SU-DHL-6 (cell line): ENCODE measurements around the gene ITGA11.

Experiments used
- H2AFZ ChIP-seq: fragments of 200-600 bp; sonication (generic); 2 replicates; pipeline ENCODE4 v1.6.1; 2014; ENCODE audit warnings: low read depth, mild to moderate bottlenecking, moderate library complexity, mixed read lengths, antibody characterized with exemption, low read length; ENCODE audit not compliant: severe bottlenecking
- H3F3A ChIP-seq: fragments of 200-600 bp; shearing (Covaris generic); 2 replicates; pipeline ENCODE4 v1.6.0; 2016; ENCODE audit warnings: antibody characterized with exemption, mild to moderate bottlenecking; ENCODE audit not compliant: insufficient read depth
- H3K27ac ChIP-seq: fragments of 200-600 bp; sonication (generic); 2 replicates; pipeline ENCODE4 v1.5.1; 2016; ENCODE audit warnings: low read depth, mild to moderate bottlenecking, low read length, moderate library complexity, mixed read lengths
- H3K27me3 ChIP-seq: fragments of 200-600 bp; sonication (generic), shearing (Covaris generic); 2 replicates; pipeline ENCODE4 v1.6.0; 2014; ENCODE audit warnings: mild to moderate bottlenecking, low read length
- H3K36me3 ChIP-seq: fragments of 200-600 bp; sonication (generic); 2 replicates; pipeline ENCODE4 v1.6.1; 2014; ENCODE audit warnings: mild to moderate bottlenecking, low read length, mixed read lengths
- H3K4me2 ChIP-seq: fragments of 300-600, 200-600 bp; shearing (Covaris generic), sonication (generic); 2 replicates; pipeline ENCODE4 v1.6.0; 2014; ENCODE audit warnings: low read length, low read depth, mild to moderate bottlenecking; ENCODE audit not compliant: poor library complexity, severe bottlenecking
- H3K4me3 ChIP-seq: fragments of 200-600 bp; sonication (generic); 2 replicates; pipeline ENCODE4 v1.5.1; 2014; ENCODE audit warnings: antibody characterized with exemption, low read length, mild to moderate bottlenecking, mixed read lengths; ENCODE audit not compliant: insufficient read depth, poor library complexity, severe bottlenecking
- H3K79me2 ChIP-seq: fragments of 200-600 bp; sonication (generic); 2 replicates; pipeline ENCODE4 v1.6.1; 2014; ENCODE audit warnings: mild to moderate bottlenecking, low read length, moderate library complexity; ENCODE audit not compliant: insufficient read depth
- H3K9ac ChIP-seq: fragments of 200-600 bp; sonication (generic); 2 replicates; pipeline ENCODE4 v1.7.0; 2014; ENCODE audit warnings: mild to moderate bottlenecking, low read length
- H3K9me2 ChIP-seq: fragments of 200-600 bp; sonication (generic); replicated peaks from 2 replicates; pipeline ENCODE4 v1.6.1; 2014; ENCODE audit warnings: low read length; ENCODE audit not compliant: insufficient read depth
- H3K9me3 ChIP-seq: fragments of 200-600 bp; sonication (generic); 2 replicates; pipeline ENCODE4 v1.6.1; 2014; ENCODE audit warnings: low read length, mixed read lengths; ENCODE audit not compliant: insufficient read depth
- H4K20me1 ChIP-seq: fragments of 200-600 bp; sonication (generic); 2 replicates; pipeline ENCODE4 v1.6.1; 2014; ENCODE audit warnings: low read depth, mild to moderate bottlenecking, antibody characterized with exemption, low read length, moderate library complexity, mixed read lengths
- CTCF ChIP-seq: fragments of 200-600 bp; sonication (generic); IDR thresholded peaks from one replicate; pipeline ENCODE4 v1.5.1; 2017; ENCODE audit warnings: antibody characterized with exemption, mild to moderate bottlenecking, low read length, moderate library complexity; ENCODE audit not compliant: insufficient read depth, poor library complexity, severe bottlenecking
- EZH2phosphoT487 ChIP-seq: fragments of 200-600 bp; sonication (generic), shearing (Covaris generic); conservative IDR thresholded peaks from 2 replicates; pipeline ENCODE4 v1.6.1; 2018; ENCODE audit warnings: mild to moderate bottlenecking, antibody characterized with exemption, low read length, moderate library complexity, mixed read lengths

ITGA11 gene

GRCh38 chr15:68417051-68417450 lies 14.9 kb downstream of the ITGA11 start:
- Histone ChIP-seq H3K9me3 (no peaks in the 10 kb centered on the region), H2AFZ (no peak overlapping the region), H3K9me2 (no peaks in the 10 kb centered on the region), H3K9ac (no peak overlapping the region), H3K27me3 (no peaks in the 10 kb centered on the region), H3K79me2 (no peaks in the 10 kb centered on the region), H3K4me3 (no peak overlapping the region), H3K27ac (no peak overlapping the region), H3K4me2 (no peak overlapping the region), H3F3A (no peaks in the 10 kb centered on the region), H3K36me3 (no peaks in the 10 kb centered on the region), H4K20me1 (no peaks in the 10 kb centered on the region)
- TF ChIP-seq CTCF (no peak), EZH2phosphoT487 (no peak)

- Histone ChIP-seq H3K27ac (no peak overlapping the region), H3K36me3 (no peaks in the 10 kb centered on the region), H3K79me2 (no peaks in the 10 kb centered on the region), H4K20me1 (no peaks in the 10 kb centered on the region), H3K9me3 (no peaks in the 10 kb centered on the region), H3K4me2 (no peak overlapping the region), H3F3A (no peaks in the 10 kb centered on the region), H2AFZ (no peak overlapping the region), H3K27me3 (no peaks in the 10 kb centered on the region), H3K9me2 (no peaks in the 10 kb centered on the region), H3K9ac (no peak overlapping the region), H3K4me3 (no peak overlapping the region)
- no peak for TF ChIP-seq EZH2phosphoT487
- no peak for TF ChIP-seq CTCF
Measured at GRCh38 chr15:68416158-68416535, 15.8 kb downstream of the ITGA11 start.

- no peak overlapping the region for H3K9ac ChIP-seq
- H4K20me1 ChIP-seq, result no peaks in the 10 kb centered on the region
- H3K36me3 ChIP-seq, result no peaks in the 10 kb centered on the region
- H3K4me2 ChIP-seq, result no peak overlapping the region
- no peaks in the 10 kb centered on the region for H3K9me3 ChIP-seq
- no peaks in the 10 kb centered on the region for H3K79me2 ChIP-seq
- no peak for TF ChIP-seq CTCF
- no peak for TF ChIP-seq EZH2phosphoT487
- H2AFZ ChIP-seq, result no peak overlapping the region
- H3K9me2 ChIP-seq, result no peaks in the 10 kb centered on the region
- no peak overlapping the region for H3K27ac ChIP-seq
- H3K4me3 ChIP-seq, result no peak overlapping the region
- H3F3A ChIP-seq, result no peaks in the 10 kb centered on the region
- H3K27me3 ChIP-seq, result no peaks in the 10 kb centered on the region
Measured at GRCh38 chr15:68415501-68416157, 16.3 kb downstream of the ITGA11 start.
